Ramos (cell line): Measurements from ENCODE around the gene NEB.
"Not testable (repeated sequence)": the region's sequence is repeated elsewhere in the genome, so short reads cannot be mapped to it uniquely, and the experiment has no call there.

Experiments
- in situ Hi-C: fragments of 300-500 bp; cut with MboI; formaldehyde crosslinking; loops from one replicate; pipeline ENCODE4 v1.14.3; 2022; ENCODE audit warnings: low sequenced_read_pairs; ENCODE audit not compliant: unreplicated experiment

Gene NEB

GRCh38 chr2:151619337-151619989, 114.8 kb downstream of the NEB start:
- in situ Hi-C loops = no loop called here

GRCh38 chr2:151616760-151617339, 117.4 kb downstream of the NEB start:
- in situ Hi-C loops = no loop called here

GRCh38 chr2:151614606-151615306, 119.5 kb downstream of the NEB start:
- in situ Hi-C loops = no loop called here

GRCh38 chr2:151614159-151614558, 120.1 kb downstream of the NEB start:
- in situ Hi-C loops = no loop called here

- in situ Hi-C loops = no loop called here
Observed at GRCh38 chr2:151611351-151611750, 122.9 kb downstream of the NEB start.

GRCh38 chr2:151610310-151610709, 124.0 kb downstream of the NEB start:
- in situ Hi-C loops = no loop called here

GRCh38 chr2:151609705-151610104, 124.6 kb downstream of the NEB start:
- in situ Hi-C loops = no loop called here

GRCh38 chr2:151607459-151608424, 126.5 kb downstream of the NEB start:
- in situ Hi-C loops = not testable (repeated sequence)

- in situ Hi-C loops = not testable (repeated sequence)
Observed at GRCh38 chr2:151603530-151603929, 130.7 kb downstream of the NEB start.

- in situ Hi-C loops = not testable (repeated sequence)
Observed at GRCh38 chr2:151602402-151602801, 131.9 kb downstream of the NEB start.

- in situ Hi-C loops = not testable (repeated sequence)
Observed at GRCh38 chr2:151601803-151602202, 132.5 kb downstream of the NEB start.

- in situ Hi-C loops = not testable (repeated sequence)
Observed at GRCh38 chr2:151596903-151597608, 137.2 kb downstream of the NEB start.

GRCh38 chr2:151591908-151592255, 142.4 kb downstream of the NEB start:
- in situ Hi-C loops = not testable (repeated sequence)

- in situ Hi-C loops = not testable (repeated sequence)
Observed at GRCh38 chr2:151591250-151591907, 142.9 kb downstream of the NEB start.

GRCh38 chr2:151581300-151581699, 153.0 kb downstream of the NEB start:
- in situ Hi-C loops = not testable (repeated sequence)

GRCh38 chr2:151580697-151581096, 153.6 kb downstream of the NEB start:
- in situ Hi-C loops = not testable (repeated sequence)

GRCh38 chr2:151577116-151577515, 157.2 kb downstream of the NEB start:
- in situ Hi-C loops = no loop called here

- in situ Hi-C loops = no loop called here
Observed at GRCh38 chr2:151576080-151576479, 158.2 kb downstream of the NEB start.

- in situ Hi-C loops = no loop called here
Observed at GRCh38 chr2:151575338-151575737, 158.9 kb downstream of the NEB start.
